Nephron (organoid): Measurements from ENCODE around the gene DAB1.

Experiments
- H3K27ac Mint-ChIP-seq, 3 experiments: 2 replicates each; pipeline ENCODE4 v1.8.0; 2020; ENCODE audit warnings: mixed read lengths in 3 of 3, mild to moderate bottlenecking in 2 of 3, moderate library complexity in 1 of 3
- H3K27me3 Mint-ChIP-seq: 2 replicates; pipeline ENCODE4 v1.8.0; 2021; ENCODE audit warnings: low read depth, mild to moderate bottlenecking, moderate library complexity, mixed read lengths
- H3K36me3 Mint-ChIP-seq: 2 replicates; pipeline ENCODE4 v1.8.0; 2020; ENCODE audit warnings: low read depth, mixed read lengths
- H3K4me1 Mint-ChIP-seq: 2 replicates; pipeline ENCODE4 v1.8.0; 2020; ENCODE audit warnings: mixed read lengths
- H3K4me3 Mint-ChIP-seq, 3 experiments: 2 replicates each; pipeline ENCODE4 v1.8.0; 2020; ENCODE audit warnings: mild to moderate bottlenecking in 3 of 3, mixed read lengths in 3 of 3, moderate library complexity in 2 of 3
- H3K9me3 Mint-ChIP-seq: 2 replicates; pipeline ENCODE4 v1.8.0; 2020; ENCODE audit warnings: mixed read lengths
- CTCF ChIP-seq, 3 experiments: fragments of 200-600 bp; sonication (generic); IDR thresholded peaks; one replicate each; pipeline ENCODE4 v1.5.0; 2021; ENCODE audit warnings: antibody characterized with exemption in 3 of 3; ENCODE audit not compliant: unreplicated experiment in 3 of 3

The DAB1 gene

DNA sequence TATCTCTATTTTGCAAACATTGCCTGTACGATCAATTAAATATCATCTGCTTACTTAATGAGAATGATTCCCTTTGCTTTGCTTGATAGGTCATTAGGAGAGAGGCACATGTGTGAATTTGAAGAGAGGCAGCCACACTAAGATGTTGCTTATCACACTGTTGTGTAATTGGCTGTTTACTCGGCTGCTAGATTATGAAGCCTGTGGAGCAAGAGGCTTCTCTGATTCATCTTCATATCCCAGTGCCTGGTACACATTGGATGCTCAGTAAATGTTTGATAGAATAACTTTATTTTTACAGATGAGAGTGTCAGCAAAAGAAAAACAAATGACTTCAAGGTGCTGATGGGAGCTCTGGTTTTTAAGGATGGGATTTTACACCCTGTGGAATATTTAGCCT lies 301.8 kb downstream of the DAB1 start:
- Mint-ChIP-seq H3K36me3 (no peaks in the 10 kb centered on the region), H3K4me3 (no peak overlapping the region), H3K4me1 (no peaks in the 10 kb centered on the region), H3K27me3 (peaks cover 4% of the 10 kb centered on the region), H3K9me3 (no peaks in the 10 kb centered on the region), H3K27ac (no peak overlapping the region)
- TF ChIP-seq CTCF (IDR thresholded peaks at IDR 0.05; ENCODE audit: unreplicated experiment in 3 of 3), result no peak

GRCh38 chr1:57118948-57119603 lies 304.8 kb downstream of the DAB1 start:
- no peak for TF ChIP-seq CTCF (IDR thresholded peaks at IDR 0.05; ENCODE audit: unreplicated experiment in 3 of 3)
- Mint-ChIP-seq H3K27me3 (peaks cover 3% of the 10 kb centered on the region), H3K4me1 (no peaks in the 10 kb centered on the region), H3K36me3 (no peaks in the 10 kb centered on the region), H3K4me3 (no peak overlapping the region), H3K27ac (no peak overlapping the region), H3K9me3 (no peaks in the 10 kb centered on the region)

DNA sequence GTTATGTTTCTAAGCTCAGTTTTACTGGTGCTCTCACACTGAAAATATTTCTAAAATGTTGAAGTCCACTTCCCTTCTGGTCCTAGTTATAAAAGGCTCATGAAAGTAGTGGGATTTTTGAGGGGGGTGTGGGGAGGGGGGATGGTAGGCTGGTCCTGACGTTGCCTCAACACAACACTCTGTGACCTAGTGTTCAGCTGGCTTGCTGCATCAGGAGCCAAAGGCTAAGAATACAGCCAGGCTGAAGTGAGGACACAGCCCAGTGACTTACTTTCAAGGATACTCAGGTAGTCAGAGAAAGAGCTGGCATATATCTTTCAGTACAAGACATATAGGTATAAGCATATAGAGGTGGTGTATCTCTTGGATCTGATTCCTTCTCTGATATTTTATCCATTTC lies 306.1 kb downstream of the DAB1 start:
- TF ChIP-seq CTCF (IDR thresholded peaks at IDR 0.05; ENCODE audit: unreplicated experiment in 3 of 3), result no peak
- Mint-ChIP-seq H3K27ac (no peak overlapping the region), H3K36me3 (no peaks in the 10 kb centered on the region), H3K4me3 (no peak overlapping the region), H3K27me3 (peaks cover 3% of the 10 kb centered on the region), H3K9me3 (no peaks in the 10 kb centered on the region), H3K4me1 (no peaks in the 10 kb centered on the region)

DNA sequence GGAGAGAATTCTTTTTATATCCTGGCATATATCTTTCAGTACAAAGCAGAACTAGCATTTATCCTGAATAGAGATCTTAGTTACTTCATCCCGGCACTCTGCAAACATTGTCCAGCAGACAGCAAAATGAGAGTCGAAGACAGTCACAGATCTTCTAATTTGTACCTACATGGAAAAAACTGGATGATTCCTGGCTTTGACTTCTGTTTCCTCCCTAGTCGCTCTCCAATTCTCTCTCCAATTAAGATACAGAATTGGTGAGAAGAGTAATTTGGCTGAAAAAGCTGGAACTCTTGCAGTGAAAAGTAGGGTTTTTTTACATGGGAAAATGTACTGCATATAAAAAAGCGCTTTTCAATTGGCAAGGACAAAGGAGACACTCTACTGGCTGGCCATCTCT lies 307.0 kb downstream of the DAB1 start:
- no peak overlapping the region for H3K4me3 Mint-ChIP-seq
- H3K36me3 Mint-ChIP-seq, result no peaks in the 10 kb centered on the region
- H3K4me1 Mint-ChIP-seq, result no peaks in the 10 kb centered on the region
- peaks cover 3% of the 10 kb centered on the region for H3K27me3 Mint-ChIP-seq
- no peaks in the 10 kb centered on the region for H3K9me3 Mint-ChIP-seq
- no peak overlapping the region for H3K27ac Mint-ChIP-seq
- no peak for TF ChIP-seq CTCF (IDR thresholded peaks at IDR 0.05; ENCODE audit: unreplicated experiment in 3 of 3)

- no peak overlapping the region for H3K27ac Mint-ChIP-seq
- H3K36me3 Mint-ChIP-seq, result no peaks in the 10 kb centered on the region
- H3K27me3 Mint-ChIP-seq, result peaks cover 3% of the 10 kb centered on the region
- H3K4me1 Mint-ChIP-seq, result no peaks in the 10 kb centered on the region
- H3K4me3 Mint-ChIP-seq, result no peak overlapping the region
- TF ChIP-seq CTCF (IDR thresholded peaks at IDR 0.05; ENCODE audit: unreplicated experiment in 3 of 3), result no peak
- no peaks in the 10 kb centered on the region for H3K9me3 Mint-ChIP-seq
These were observed 308.7 kb downstream of the DAB1 start for GRCh38 chr1:57115030-57115614.

DNA sequence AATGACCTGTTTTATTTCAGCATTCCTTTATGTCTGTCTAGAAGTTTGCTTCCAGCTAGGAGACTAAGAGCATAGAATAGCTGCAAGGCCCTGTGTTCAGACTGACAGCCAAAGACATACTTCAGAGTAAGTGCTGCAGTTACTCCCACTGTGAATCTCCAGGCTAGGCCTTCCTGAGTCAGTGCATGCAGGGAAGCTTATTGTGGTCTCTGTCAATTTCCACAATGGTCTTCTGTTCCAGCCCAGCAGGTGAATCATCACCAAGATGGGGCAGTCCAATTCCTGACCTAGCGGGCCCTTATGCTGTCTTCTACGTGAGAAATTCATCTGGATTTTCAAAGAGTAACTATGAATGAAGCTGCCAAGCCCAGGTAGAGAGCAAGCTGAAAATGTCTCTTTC lies 311.7 kb downstream of the DAB1 start:
- no peak for TF ChIP-seq CTCF (IDR thresholded peaks at IDR 0.05; ENCODE audit: unreplicated experiment in 3 of 3)
- Mint-ChIP-seq H3K27me3 (peaks cover 6% of the 10 kb centered on the region), H3K36me3 (no peaks in the 10 kb centered on the region), H3K4me3 (no peak overlapping the region), H3K9me3 (no peaks in the 10 kb centered on the region), H3K4me1 (no peaks in the 10 kb centered on the region), H3K27ac (no peak overlapping the region)
